NCI-H1417 treated with DMSO at 0.1 percent for 48 hours (cell line): ENCODE results near the gene LDLRAD2.

Experiments used
- DNase-seq: peaks from one replicate; lab custom pipeline; 2025; lab: John Stamatoyannopoulos, UW

The LDLRAD2 gene

GRCh38 chr1:21843996-21844395, 31.9 kb downstream of the LDLRAD2 start:
- DNase-seq: no peak

GRCh38 chr1:21845646-21846641, 33.9 kb downstream of the LDLRAD2 start:
- DNase-seq: no peak

- DNase-seq: no peak
These were observed 35.4 kb downstream of the LDLRAD2 start for GRCh38 chr1:21847223-21848205.

- DNase-seq: no peak
These were observed 36.6 kb downstream of the LDLRAD2 start for GRCh38 chr1:21848524-21849174.

GRCh38 chr1:21849909-21850576, 38.0 kb downstream of the LDLRAD2 start:
- DNase-seq: no peak

- DNase-seq: no peak
These were observed 39.6 kb downstream of the LDLRAD2 start for GRCh38 chr1:21851430-21852250.

- DNase-seq: no peak
These were observed 40.4 kb downstream of the LDLRAD2 start for GRCh38 chr1:21852282-21853130.

- no peak for DNase-seq
These were observed 41.0 kb downstream of the LDLRAD2 start for GRCh38 chr1:21853131-21853427.

GRCh38 chr1:21854090-21854750, 42.2 kb downstream of the LDLRAD2 start:
- no peak for DNase-seq

- DNase-seq: no peak
These were observed 42.7 kb downstream of the LDLRAD2 start for GRCh38 chr1:21854751-21855131.

- no peak for DNase-seq
These were observed 43.4 kb downstream of the LDLRAD2 start for GRCh38 chr1:21855257-21856096.

GRCh38 chr1:21857142-21857839, 45.2 kb downstream of the LDLRAD2 start:
- DNase-seq: no peak

- no peak for DNase-seq
These were observed 46.0 kb downstream of the LDLRAD2 start for GRCh38 chr1:21857840-21858670.

- no peak for DNase-seq
These were observed 47.7 kb downstream of the LDLRAD2 start for GRCh38 chr1:21859669-21860179.

- no peak for DNase-seq
These were observed 48.9 kb downstream of the LDLRAD2 start for GRCh38 chr1:21860971-21861370.

GRCh38 chr1:21861602-21862429, 49.8 kb downstream of the LDLRAD2 start:
- DNase-seq: no peak
